Neuron (in vitro differentiated cells): ENCODE measurements around the gene ZNF292.
"Not testable (repeated sequence)": the region's sequence is repeated elsewhere in the genome, so short reads cannot be mapped to it uniquely, and the experiment has no call there.

Experiments used
- H2AFZ ChIP-seq: one replicate; pipeline ENCODE4 v1.6.1; 2013; ENCODE audit warnings: low read depth, mild to moderate bottlenecking, inconsistent platforms, low read length, moderate library complexity
- H3K27me3 ChIP-seq: one replicate; pipeline ENCODE4 v1.6.1; 2013; ENCODE audit warnings: low read length; ENCODE audit not compliant: insufficient read depth
- H3K36me3 ChIP-seq: one replicate; pipeline ENCODE4 v1.6.1; 2013; ENCODE audit warnings: low read length; ENCODE audit not compliant: insufficient read depth
- H3K4me1 ChIP-seq: one replicate; pipeline ENCODE4 v1.6.1; 2013; ENCODE audit warnings: low read length; ENCODE audit not compliant: insufficient read depth
- H3K4me3 ChIP-seq: 2 replicates; pipeline ENCODE4 v1.5.1; 2013; ENCODE audit warnings: mild to moderate bottlenecking, low read length, moderate library complexity
- H3K9me3 ChIP-seq: one replicate; pipeline ENCODE4 v1.6.1; 2013; ENCODE audit warnings: low read length

The ZNF292 gene

GRCh38 chr6:87146363-87146762, 9.0 kb upstream of the ZNF292 start:
- no peak overlapping the region for H2AFZ ChIP-seq
- no peaks in the 10 kb centered on the region for H3K9me3 ChIP-seq
- H3K36me3 ChIP-seq: no peaks in the 10 kb centered on the region
- H3K27me3 ChIP-seq: no peaks in the 10 kb centered on the region
- no peak overlapping the region for H3K4me3 ChIP-seq
- H3K4me1 ChIP-seq: no peaks in the 10 kb centered on the region

- Histone ChIP-seq H3K36me3 (no peaks in the 10 kb centered on the region), H2AFZ (no peak overlapping the region), H3K27me3 (no peaks in the 10 kb centered on the region), H3K4me3 (no peak overlapping the region), H3K4me1 (peaks cover 6% of the 10 kb centered on the region), H3K9me3 (no peaks in the 10 kb centered on the region)
Measured at GRCh38 chr6:87150406-87150805, 5.0 kb upstream of the ZNF292 start.

GRCh38 chr6:87151471-87151780, 3.9 kb upstream of the ZNF292 start:
- H3K4me1 ChIP-seq: peaks cover 6% of the 10 kb centered on the region
- H3K27me3 ChIP-seq: no peaks in the 10 kb centered on the region
- H3K4me3 ChIP-seq: peak overlapping the region; percentile 36
- no peaks in the 10 kb centered on the region for H3K36me3 ChIP-seq
- H2AFZ ChIP-seq: no peak overlapping the region
- H3K9me3 ChIP-seq: no peaks in the 10 kb centered on the region

GRCh38 chr6:87151781-87152525, 3.4 kb upstream of the ZNF292 start:
- H3K27me3 ChIP-seq: no peaks in the 10 kb centered on the region
- H2AFZ ChIP-seq: no peak overlapping the region

GRCh38 chr6:87152526-87152955, 2.8 kb upstream of the ZNF292 start:
- H3K27me3 ChIP-seq: no peaks in the 10 kb centered on the region
- peaks cover 6% of the 10 kb centered on the region for H3K4me1 ChIP-seq
- no peak overlapping the region for H2AFZ ChIP-seq
- peak overlapping the region; percentile 36 for H3K4me3 ChIP-seq
- no peaks in the 10 kb centered on the region for H3K36me3 ChIP-seq
- no peaks in the 10 kb centered on the region for H3K9me3 ChIP-seq

More at GRCh38 chr6:87151781-87152525, 3.4 kb upstream of the ZNF292 start:
- Histone ChIP-seq H3K4me3 (peak overlapping the region; percentile 36), H3K4me1 (peaks cover 6% of the 10 kb centered on the region), H3K36me3 (no peaks in the 10 kb centered on the region), H3K9me3 (no peaks in the 10 kb centered on the region)

DNA sequence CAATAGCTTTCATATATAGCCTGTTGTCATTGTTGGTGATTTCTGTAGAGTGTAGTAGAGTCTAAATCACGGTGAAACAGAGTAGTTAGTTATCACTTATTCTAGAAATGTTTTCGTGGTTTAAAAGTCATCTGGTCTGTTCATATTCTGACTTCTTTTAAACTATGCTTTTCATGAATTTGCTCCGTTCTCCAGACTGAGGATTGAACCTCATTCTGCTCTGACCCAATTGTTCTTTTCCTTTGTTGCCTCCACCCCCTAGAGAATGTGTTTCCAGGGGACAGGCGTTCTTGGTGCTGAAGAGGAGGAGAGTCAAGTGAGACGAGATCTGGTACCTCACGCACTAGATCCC, 748 bp upstream of the ZNF292 start:
- H3K27me3 ChIP-seq: no peaks in the 10 kb centered on the region
- H3K9me3 ChIP-seq: no peaks in the 10 kb centered on the region
- peaks cover 10% of the 10 kb centered on the region for H3K4me1 ChIP-seq
- H3K4me3 ChIP-seq: peak overlapping the region; percentile 65
- H2AFZ ChIP-seq: peak overlapping the region; percentile 18
- peaks cover 7% of the 10 kb centered on the region for H3K36me3 ChIP-seq

GRCh38 chr6:87155842-87156815, 764 bp downstream of the ZNF292 start:
- Histone ChIP-seq H3K9me3 (no peaks in the 10 kb centered on the region), H3K36me3 (peaks cover 7% of the 10 kb centered on the region), H3K27me3 (no peaks in the 10 kb centered on the region), H3K4me3 (peak overlapping the region; percentile 65), H2AFZ (no peak overlapping the region), H3K4me1 (peaks cover 10% of the 10 kb centered on the region)

DNA sequence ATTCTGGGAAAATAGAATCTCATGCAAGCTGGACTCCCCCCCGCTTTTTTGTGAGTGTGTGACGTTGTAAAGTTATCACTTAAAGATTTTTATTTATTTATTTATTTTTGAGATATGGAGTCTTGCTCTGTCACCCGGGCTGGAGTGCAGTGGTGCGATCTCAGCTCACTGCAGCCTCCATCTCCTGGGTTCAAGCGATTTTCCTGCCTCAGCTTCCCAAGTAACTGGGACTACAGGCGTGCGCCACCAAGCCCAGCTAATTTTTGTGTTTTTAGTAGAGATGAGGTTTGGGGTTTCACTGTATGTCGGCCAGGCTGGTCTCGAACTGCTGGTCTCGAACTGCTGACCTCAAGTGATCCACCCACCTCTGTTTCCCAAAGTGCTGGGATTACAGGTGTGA, 2.2 kb downstream of the ZNF292 start:
- not testable (repeated sequence) for H3K9me3 ChIP-seq, H3K36me3 ChIP-seq, H3K4me1 ChIP-seq, H3K27me3 ChIP-seq, H2AFZ ChIP-seq
- peak overlapping the region; percentile 65 for H3K4me3 ChIP-seq

DNA sequence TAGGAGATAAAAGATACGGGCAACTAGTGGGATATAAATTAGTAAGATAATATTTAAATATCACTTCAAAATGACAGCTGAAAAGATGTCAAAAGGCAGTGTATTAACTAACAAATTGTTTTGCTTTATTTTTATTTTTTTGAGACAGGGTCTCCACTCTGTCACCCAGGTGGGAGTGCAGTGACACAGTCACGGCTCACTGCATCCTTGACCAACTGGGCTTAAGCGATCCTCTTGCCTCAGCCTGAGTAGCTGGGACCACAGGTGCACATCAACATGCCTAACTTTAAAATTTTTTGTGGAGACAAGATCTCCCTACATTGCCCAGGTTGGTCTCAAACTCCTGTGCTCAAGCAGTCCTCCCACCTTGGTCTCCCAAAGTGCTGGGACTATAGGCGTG, 5.9 kb downstream of the ZNF292 start:
- no peak overlapping the region for H3K4me3 ChIP-seq
- H2AFZ ChIP-seq: no peak overlapping the region
- no peaks in the 10 kb centered on the region for H3K27me3 ChIP-seq
- peaks cover 4% of the 10 kb centered on the region for H3K4me1 ChIP-seq
- H3K9me3 ChIP-seq: no peaks in the 10 kb centered on the region
- peaks cover 10% of the 10 kb centered on the region for H3K36me3 ChIP-seq

DNA sequence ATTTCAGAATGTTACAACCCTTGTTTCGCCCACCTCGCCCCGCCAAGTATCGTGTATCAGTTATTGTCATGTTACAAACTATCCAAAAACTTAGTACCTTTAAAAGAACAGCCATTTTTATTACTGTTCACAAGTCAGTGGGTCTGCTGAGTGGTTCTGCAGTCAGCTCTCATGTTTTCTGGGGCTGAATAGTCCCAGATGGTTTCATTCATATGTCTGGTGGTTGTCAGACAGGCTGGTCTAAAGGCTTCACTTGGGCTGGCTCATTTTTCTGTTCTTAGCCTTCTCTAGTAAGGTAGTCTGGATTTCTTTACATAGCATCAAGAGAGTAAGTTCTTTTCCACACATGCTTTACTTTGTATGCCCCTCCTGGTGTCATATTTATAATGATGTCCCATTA, 8.6 kb downstream of the ZNF292 start:
- H3K4me1 ChIP-seq: no peaks in the 10 kb centered on the region
- no peak overlapping the region for H2AFZ ChIP-seq
- no peaks in the 10 kb centered on the region for H3K27me3 ChIP-seq
- H3K4me3 ChIP-seq: no peak overlapping the region
- H3K36me3 ChIP-seq: peaks cover 3% of the 10 kb centered on the region
- H3K9me3 ChIP-seq: no peaks in the 10 kb centered on the region

- no peak overlapping the region for H3K4me3 ChIP-seq
- H3K9me3 ChIP-seq: no peaks in the 10 kb centered on the region
- H3K27me3 ChIP-seq: no peaks in the 10 kb centered on the region
- no peaks in the 10 kb centered on the region for H3K4me1 ChIP-seq
- H2AFZ ChIP-seq: no peak overlapping the region
- peaks cover 5% of the 10 kb centered on the region for H3K36me3 ChIP-seq
Measured at GRCh38 chr6:87164506-87164905, 9.1 kb downstream of the ZNF292 start.

DNA sequence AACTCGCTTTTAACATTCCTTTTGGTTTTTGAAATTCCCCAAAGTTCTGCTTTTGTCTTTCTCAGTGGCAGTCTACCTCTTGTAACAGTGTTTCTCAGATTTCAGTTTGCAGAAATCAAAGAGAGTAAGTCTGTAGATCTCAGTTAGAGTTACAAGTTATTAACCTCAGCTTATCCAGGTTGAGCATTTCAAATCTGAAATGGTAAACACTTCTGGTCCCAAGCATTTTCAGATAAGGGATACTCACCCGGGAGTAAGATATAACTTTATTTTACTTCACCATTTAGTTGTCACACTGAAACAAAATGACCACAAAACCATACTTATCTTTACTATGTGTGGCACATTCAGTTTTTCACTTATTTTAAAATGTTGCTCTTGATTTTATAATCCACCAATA, 9.8 kb downstream of the ZNF292 start:
- H3K27me3 ChIP-seq: no peaks in the 10 kb centered on the region
- no peaks in the 10 kb centered on the region for H3K4me1 ChIP-seq
- no peak overlapping the region for H2AFZ ChIP-seq
- peaks cover 8% of the 10 kb centered on the region for H3K36me3 ChIP-seq
- no peaks in the 10 kb centered on the region for H3K9me3 ChIP-seq
- no peak overlapping the region for H3K4me3 ChIP-seq

- Histone ChIP-seq H3K36me3 (peaks cover 18% of the 10 kb centered on the region), H3K4me3 (no peak overlapping the region), H3K27me3 (no peaks in the 10 kb centered on the region), H3K9me3 (no peaks in the 10 kb centered on the region), H2AFZ (no peak overlapping the region), H3K4me1 (no peaks in the 10 kb centered on the region)
Measured at GRCh38 chr6:87171938-87172633, 16.7 kb downstream of the ZNF292 start.
